Measurements from ENCODE around the gene CFAP74.

The CFAP74 gene

GRCh38 chr1:2020310-2020655, 16.7 kb upstream of the CFAP74 start:
- DNase-seq (ENCODE audit: low read depth) = no peak

- DNase-seq (ENCODE audit: low read depth) = no peak
These were observed 16.2 kb upstream of the CFAP74 start for GRCh38 chr1:2019571-2020309.

GRCh38 chr1:2019172-2019543, 15.6 kb upstream of the CFAP74 start, which contains the start of gene GABRD:
Gene GABRD (plus strand): TSS chr1:2019345. CDS start chr1:2019424, 79 bp downstream.
- DNase-seq (ENCODE audit: low read depth) = no peak

GRCh38 chr1:2018217-2019171, 14.9 kb upstream of the CFAP74 start:
- no peak for DNase-seq (ENCODE audit: low read depth)

GRCh38 chr1:2016123-2016522, 12.5 kb upstream of the CFAP74 start:
- DNase-seq (ENCODE audit: low read depth) = no peak

GRCh38 chr1:2014741-2015735, 11.5 kb upstream of the CFAP74 start:
- DNase-seq (ENCODE audit: low read depth) = no peak

GRCh38 chr1:2014181-2014580, 10.6 kb upstream of the CFAP74 start:
- DNase-seq (ENCODE audit: low read depth) = no peak

- no peak for DNase-seq (ENCODE audit: low read depth)
These were observed 5.8 kb upstream of the CFAP74 start for GRCh38 chr1:2009101-2010053.

GRCh38 chr1:2004856-2005255, 1.3 kb upstream of the CFAP74 start:
- DNase-seq (ENCODE audit: low read depth) = no peak

- DNase-seq (ENCODE audit: low read depth) = no peak
These were observed 1.7 kb downstream of the CFAP74 start for GRCh38 chr1:2001773-2002411.

- DNase-seq (ENCODE audit: low read depth) = no peak
These were observed 2.7 kb downstream of the CFAP74 start for GRCh38 chr1:2000850-2001249.

GRCh38 chr1:2000432-2000831, 3.2 kb downstream of the CFAP74 start:
- no peak for DNase-seq (ENCODE audit: low read depth)

- no peak for DNase-seq (ENCODE audit: low read depth)
These were observed 6.0 kb downstream of the CFAP74 start for GRCh38 chr1:1997576-1997975.

- DNase-seq (ENCODE audit: low read depth) = no peak
These were observed 7.4 kb downstream of the CFAP74 start for GRCh38 chr1:1996207-1996651.

- no peak for DNase-seq (ENCODE audit: low read depth)
These were observed 9.1 kb downstream of the CFAP74 start for GRCh38 chr1:1994536-1994935.

GRCh38 chr1:1990222-1990621, 13.4 kb downstream of the CFAP74 start:
- DNase-seq (ENCODE audit: low read depth) = no peak

- no peak for DNase-seq (ENCODE audit: low read depth)
These were observed 13.8 kb downstream of the CFAP74 start for GRCh38 chr1:1989789-1990188.

GRCh38 chr1:1989102-1989542, 14.5 kb downstream of the CFAP74 start:
- no peak for DNase-seq (ENCODE audit: low read depth)

- peak; percentile 4 for DNase-seq (ENCODE audit: low read depth)
These were observed 15.3 kb downstream of the CFAP74 start for GRCh38 chr1:1988061-1988945.
